Endothelial cell of umbilical vein (primary cell): ENCODE measurements around the gene FOXA1. TPM values are rescaled to one million over a fixed set of nuclear protein-coding genes. Genes with fewer than 3 reads are reported as not detected.

Experiments used
- BruUV-seq: library from RNA; stranded (reverse); fragments of 400-500 nt; replicated peaks from 2 replicates; lab custom pipeline; 2021; lab: Mats Ljungman, UMichigan
- CTCF ChIA-PET: fragments of 300-600, 350-600 bp; sonication (Branson Sonifier 250); formaldehyde crosslinking; loops from one replicate; lab custom pipeline; 2021; ENCODE audit warnings: antibody characterized with exemption, inconsistent platforms; lab: Charles Lee
- POLR2A ChIA-PET: fragments of 300-600, 350-600 bp; sonication (Branson Sonifier 250); formaldehyde crosslinking; loops from one replicate; lab custom pipeline; 2021; ENCODE audit warnings: antibody characterized with exemption, inconsistent platforms; lab: Charles Lee
- DNase-seq: peaks from one replicate; pipeline ENCODE4 v3.0.0-alpha.2; 2011; ENCODE audit warnings: low read depth, low spot score
- FAIRE-seq: peaks from 2 replicates; lab custom pipeline; 2011; peaks lifted over from hg19 to GRCh38; lab: Jason Lieb, UNC
- H2AFZ ChIP-seq: 2 replicates; pipeline ENCODE4 v1.6.0; 2012; ENCODE audit warnings: low read depth, low read length, control low read depth, inconsistent platforms
- H3K27ac ChIP-seq: 2 replicates; pipeline ENCODE4 v1.5.1; 2011; ENCODE audit warnings: low read depth, mild to moderate bottlenecking, control low read depth, low read length, moderate library complexity; ENCODE audit not compliant: insufficient read depth
- H3K27me3 ChIP-seq, 2 experiments: 2 replicates each; pipeline versions ENCODE4 v1.6.0 to v1.6.1; 2011; ENCODE audit warnings: low read length in 2 of 2, mixed read lengths in 1 of 2; ENCODE audit not compliant: control insufficient read depth in 2 of 2, insufficient read depth in 2 of 2
- H3K36me3 ChIP-seq, 2 experiments: 2 replicates in 1 of 2; 3 replicates in 1 of 2; pipeline ENCODE4 v1.5.1; 2011; ENCODE audit warnings: low read length in 2 of 2, mild to moderate bottlenecking in 1 of 2, moderate library complexity in 1 of 2; ENCODE audit not compliant: control insufficient read depth in 2 of 2, insufficient read depth in 2 of 2; ENCODE audit errors: extremely low read depth in 1 of 2
- H3K4me1 ChIP-seq: 3 replicates; pipeline ENCODE4 v1.5.1; 2011; ENCODE audit warnings: mild to moderate bottlenecking, low read length; ENCODE audit not compliant: control insufficient read depth, insufficient read depth; ENCODE audit errors: extremely low read depth
- H3K4me2 ChIP-seq: 2 replicates; pipeline ENCODE4 v1.6.1; 2011; ENCODE audit warnings: low read length, control low read depth, mixed read lengths; ENCODE audit not compliant: insufficient read depth
- H3K4me3 ChIP-seq, 3 experiments: fragments of 200-600 bp in 1 of 3; sonication (generic), shearing (Covaris generic) in 1 of 3; replicated peaks in 1 of 3; 2 replicates each; pipeline ENCODE4 v1.5.1; 2011 to 2016; ENCODE audit warnings: control low read depth in 3 of 3, low read length in 3 of 3, mild to moderate bottlenecking in 2 of 3, inconsistent platforms in 1 of 3, low read depth in 1 of 3, moderate library complexity in 1 of 3; ENCODE audit not compliant: insufficient read depth in 1 of 3
- H3K79me2 ChIP-seq: 2 replicates; pipeline ENCODE4 v1.6.0; 2012; ENCODE audit warnings: low read length, inconsistent platforms; ENCODE audit not compliant: control insufficient read depth, insufficient read depth
- H3K9ac ChIP-seq: replicated peaks from 2 replicates; pipeline ENCODE3; 2011; ENCODE audit warnings: low read length, control low read depth; ENCODE audit not compliant: insufficient read depth; ENCODE audit errors: extremely low read depth
- H3K9me1 ChIP-seq: replicated peaks from 3 replicates; pipeline ENCODE4 v1.6.0; 2011; ENCODE audit warnings: mild to moderate bottlenecking, low read length; ENCODE audit not compliant: control insufficient read depth, insufficient read depth; ENCODE audit errors: extremely low read depth
- H3K9me3 ChIP-seq: replicated peaks from 2 replicates; pipeline ENCODE4 v1.5.1; 2012; ENCODE audit warnings: low read length, inconsistent platforms; ENCODE audit not compliant: control insufficient read depth, insufficient read depth
- H4K20me1 ChIP-seq: replicated peaks from 2 replicates; pipeline ENCODE3; 2011; ENCODE audit warnings: mild to moderate bottlenecking, low read length; ENCODE audit not compliant: control insufficient read depth, insufficient read depth; ENCODE audit errors: extremely low read depth
- EZH2 ChIP-seq: IDR thresholded peaks from 2 replicates; pipeline ENCODE4 v1.6.1; 2012; ENCODE audit warnings: borderline replicate concordance, low read depth, mild to moderate bottlenecking, moderate library complexity, low read length, inconsistent platforms; ENCODE audit not compliant: severe bottlenecking
- FOS ChIP-seq: IDR thresholded peaks from 2 replicates; pipeline ENCODE4 v1.6.1; 2011; ENCODE audit warnings: mild to moderate bottlenecking, low read length, moderate library complexity, borderline replicate concordance; ENCODE audit not compliant: insufficient read depth
- GATA2 ChIP-seq: IDR thresholded peaks from 2 replicates; pipeline ENCODE4 v1.7.0; 2011; ENCODE audit warnings: low read depth, mild to moderate bottlenecking, moderate library complexity, mixed read lengths, low read length; ENCODE audit not compliant: insufficient read length, insufficient read depth
- JUN ChIP-seq: IDR thresholded peaks from 2 replicates; pipeline ENCODE4 v1.6.1; 2011; ENCODE audit warnings: borderline replicate concordance, low read depth; ENCODE audit not compliant: insufficient read length, insufficient read depth
- MYC ChIP-seq: IDR thresholded peaks from one replicate; pipeline ENCODE4 v1.6.1; 2011; ENCODE audit warnings: mild to moderate bottlenecking, low read depth, low read length
- POLR2A ChIP-seq: IDR thresholded peaks from 2 replicates; pipeline ENCODE4 v1.6.1; 2012; ENCODE audit warnings: low read depth, mild to moderate bottlenecking, control low read depth, low read length
- POLR2AphosphoS5 ChIP-seq: IDR thresholded peaks from 2 replicates; pipeline ENCODE4 v1.6.1; 2012; ENCODE audit warnings: low read depth, mild to moderate bottlenecking, control low read depth, low read length, moderate library complexity; ENCODE audit not compliant: insufficient read depth
- dilution Hi-C: fragments of 300-500 bp; cut with MboI; formaldehyde crosslinking; loops from one replicate; pipeline ENCODE4 v1.15.0; 2019; ENCODE audit warnings: low sequenced_read_pairs; ENCODE audit not compliant: extremely low pct_ligation_motif_present
- intact Hi-C: fragments of 100-400 bp; cut with micrococcal nuclease; formaldehyde crosslinking; loops from one replicate; pipeline ENCODE4 v1.10.0; 2022
- polyA plus RNA-seq, 4 experiments: library from polyadenylated mRNA; depleted of rRNA in 3 of 4; stranded (reverse) in 3 of 4; unstranded in 1 of 4; fragments of >200 nt; gene quantifications; 2 replicates each; pipeline versions ENCODE4 v1.2.1 to v1.2.3, GENCODE V29; 2011 to 2012; ENCODE audit warnings: missing spikeins in 1 of 4
- total RNA-seq: library from RNA; stranded (reverse); gene quantifications from 2 replicates; pipeline ENCODE4 v1.2.3, GENCODE V29; 2021
- TF ChIP-seq, protein P1 (sequence below): IDR thresholded peaks from 2 replicates; pipeline ENCODE4 v1.6.1; 2011; ENCODE audit not compliant: insufficient read depth, insufficient read length
- TF ChIP-seq, protein P2 (sequence below), 2 donors: IDR thresholded peaks; 1 replicate in 1 of 2; 2 replicates in 1 of 2; pipeline ENCODE4 v1.5.1; 2011; ENCODE audit warnings: low read length in 2 of 2, mild to moderate bottlenecking in 2 of 2, moderate library complexity in 2 of 2, control low read depth in 1 of 2, inconsistent platforms in 1 of 2, low read depth in 1 of 2; ENCODE audit not compliant: insufficient read depth in 1 of 2; ENCODE audit errors: extremely low read depth in 1 of 2

FOXA1 gene
- total and polyA plus RNA-seq, 2 donors (not counting 3 experiments of a cell fraction or from before 2014, with no cell fraction given) = 0.06 TPM; not detected in 1

DNA sequence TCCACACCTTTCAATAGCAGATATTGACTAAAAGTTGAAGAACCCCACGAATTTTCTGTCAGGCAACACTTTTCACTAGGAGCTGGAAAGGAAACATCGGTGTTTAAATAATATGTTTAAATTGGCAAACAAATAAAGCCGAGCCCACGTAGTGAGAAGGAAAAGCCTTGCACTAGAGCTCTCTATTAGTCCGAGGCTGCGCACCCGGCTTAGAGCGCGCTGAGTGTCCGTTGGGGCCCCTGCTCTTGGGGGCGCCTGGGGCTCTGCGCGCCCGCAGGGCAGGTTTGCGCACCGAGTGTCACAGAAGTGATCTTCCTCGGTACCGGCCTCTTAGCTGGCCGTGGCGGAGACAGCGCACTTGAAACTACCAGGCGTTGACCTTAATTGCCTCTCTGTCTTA is 6.8 kb upstream of the FOXA1 start:
- no peaks in the 10 kb centered on the region for H3K36me3 ChIP-seq
- H3K27me3 ChIP-seq = peaks cover 88 to 100% of the 10 kb centered on the region in 2 experiments
- no peaks in the 10 kb centered on the region for H3K79me2 ChIP-seq
- H4K20me1 ChIP-seq = no peaks in the 10 kb centered on the region
- FAIRE-seq = no peak
- intact Hi-C loops = no loop called here
- H3K4me2 ChIP-seq = no peak overlapping the region
- H3K9me1 ChIP-seq = no peaks in the 10 kb centered on the region
- H3K9me3 ChIP-seq = no peaks in the 10 kb centered on the region
- H3K4me3 ChIP-seq = no peak overlapping the region
- H3K4me1 ChIP-seq = peaks cover 4% of the 10 kb centered on the region
- POLR2A ChIA-PET = no interaction called here
- CTCF ChIA-PET = no interaction called here
- dilution Hi-C loops = no loop called here
- BruUV-seq = no TSS peak
- H2AFZ ChIP-seq = no peak overlapping the region
- H3K27ac ChIP-seq = no peak overlapping the region
- H3K9ac ChIP-seq = no peak overlapping the region
- no peak for DNase-seq
- no peak for TF ChIP-seq JUN
- no peak for TF ChIP-seq POLR2A
- TF ChIP-seq EZH2 = peak; percentile 36
- no peak for TF ChIP-seq GATA2
- TF ChIP-seq POLR2AphosphoS5 = no peak
- no peak for TF ChIP-seq FOS

GRCh38 chr14:37600880-37601741 is 6.1 kb upstream of the FOXA1 start:
- H4K20me1 ChIP-seq = no peaks in the 10 kb centered on the region
- POLR2A ChIA-PET = no interaction called here
- BruUV-seq = no TSS peak
- peaks cover 91 to 100% of the 10 kb centered on the region in 2 experiments for H3K27me3 ChIP-seq
- no peak overlapping the region for H3K9ac ChIP-seq
- intact Hi-C loops (no loop called here), dilution Hi-C loops (no loop called here)
- no peak for DNase-seq
- H2AFZ ChIP-seq = no peak overlapping the region
- no peaks in the 10 kb centered on the region for H3K36me3 ChIP-seq
- H3K9me3 ChIP-seq = no peaks in the 10 kb centered on the region
- peaks cover 4% of the 10 kb centered on the region for H3K4me1 ChIP-seq
- H3K4me2 ChIP-seq = no peak overlapping the region
- H3K4me3 ChIP-seq = no peak overlapping the region
- H3K79me2 ChIP-seq = no peaks in the 10 kb centered on the region
- CTCF ChIA-PET = no interaction called here
- H3K27ac ChIP-seq = no peak overlapping the region
- no peak for TF ChIP-seq FOS
- TF ChIP-seq GATA2 = no peak
- no peak for TF ChIP-seq POLR2AphosphoS5
- TF ChIP-seq JUN = no peak
- TF ChIP-seq, protein P1, sequence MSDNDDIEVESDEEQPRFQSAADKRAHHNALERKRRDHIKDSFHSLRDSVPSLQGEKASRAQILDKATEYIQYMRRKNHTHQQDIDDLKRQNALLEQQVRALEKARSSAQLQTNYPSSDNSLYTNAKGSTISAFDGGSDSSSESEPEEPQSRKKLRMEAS = no peak
- TF ChIP-seq MYC = no peak
- no peak for TF ChIP-seq POLR2A
- no peak for TF ChIP-seq EZH2
- TF ChIP-seq, protein P2, sequence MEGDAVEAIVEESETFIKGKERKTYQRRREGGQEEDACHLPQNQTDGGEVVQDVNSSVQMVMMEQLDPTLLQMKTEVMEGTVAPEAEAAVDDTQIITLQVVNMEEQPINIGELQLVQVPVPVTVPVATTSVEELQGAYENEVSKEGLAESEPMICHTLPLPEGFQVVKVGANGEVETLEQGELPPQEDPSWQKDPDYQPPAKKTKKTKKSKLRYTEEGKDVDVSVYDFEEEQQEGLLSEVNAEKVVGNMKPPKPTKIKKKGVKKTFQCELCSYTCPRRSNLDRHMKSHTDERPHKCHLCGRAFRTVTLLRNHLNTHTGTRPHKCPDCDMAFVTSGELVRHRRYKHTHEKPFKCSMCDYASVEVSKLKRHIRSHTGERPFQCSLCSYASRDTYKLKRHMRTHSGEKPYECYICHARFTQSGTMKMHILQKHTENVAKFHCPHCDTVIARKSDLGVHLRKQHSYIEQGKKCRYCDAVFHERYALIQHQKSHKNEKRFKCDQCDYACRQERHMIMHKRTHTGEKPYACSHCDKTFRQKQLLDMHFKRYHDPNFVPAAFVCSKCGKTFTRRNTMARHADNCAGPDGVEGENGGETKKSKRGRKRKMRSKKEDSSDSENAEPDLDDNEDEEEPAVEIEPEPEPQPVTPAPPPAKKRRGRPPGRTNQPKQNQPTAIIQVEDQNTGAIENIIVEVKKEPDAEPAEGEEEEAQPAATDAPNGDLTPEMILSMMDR (IDR thresholded peaks at IDR 0.05; ENCODE audit: extremely low read depth in 1 of 2, insufficient read depth in 1 of 2, low read depth in 1 of 2, low read length in 2 of 2) = no peak
- no peak for FAIRE-seq
- H3K9me1 ChIP-seq = no peaks in the 10 kb centered on the region
